Right cardiac atrium (tissue), 5 donors: ENCODE data around the gene RIBC2. TPM values are rescaled to one million over a fixed set of nuclear protein-coding genes. Genes with fewer than 3 reads are reported as not detected.

Experiments used
- ATAC-seq, 2 donors: fragments of 200-7000 bp; cut with Tn5 transposase; one replicate each; pipeline versions ENCODE4 v1.8.0 to v1.9.1; 2020; ENCODE audit warnings: moderate library complexity in 2 of 2, mild to moderate bottlenecking in 1 of 2
- DNase-seq, 3 donors: peaks; one replicate each; pipeline ENCODE4 v3.0.0-alpha.2; 2020
- H3K27ac ChIP-seq: one replicate; pipeline ENCODE4 v1.5.1; 2013; ENCODE audit warnings: mild to moderate bottlenecking, low read length, control low read depth, moderate library complexity
- H3K27me3 ChIP-seq: one replicate; pipeline ENCODE4 v1.6.1; 2013; ENCODE audit not compliant: control insufficient read depth, insufficient read depth
- H3K4me1 ChIP-seq: one replicate; pipeline ENCODE4 v1.6.1; 2013; ENCODE audit warnings: low read length; ENCODE audit not compliant: control insufficient read depth, insufficient read depth
- H3K4me3 ChIP-seq: one replicate; pipeline ENCODE4 v1.5.1; 2013; ENCODE audit warnings: low read length, control low read depth
- H3K9me3 ChIP-seq: one replicate; pipeline ENCODE4 v1.6.1; 2013; ENCODE audit warnings: low read length; ENCODE audit not compliant: control insufficient read depth
- WGBS: extraction: QIAGEN DNeasy Blood & Tissue Kit; methylation state at CpG from one replicate; pipeline ENCODE4 v1.1.7; 2013; 5-methylcytosine and 5-hydroxymethylcytosine counted together
- intact Hi-C, 4 donors: fragments of 100-400 bp; cut with DNase I; formaldehyde crosslinking; loops; one replicate each; pipeline versions ENCODE4 v1.11.0 to v1.14.0; 2022 to 2023
- polyA plus RNA-seq: library from polyadenylated mRNA; stranded (reverse); fragments of 200-250 nt; gene quantifications from one replicate; pipeline ENCODE4 v1.2.3, GENCODE V29; 2013
- total RNA-seq, 4 donors: library from RNA; stranded (reverse); fragmentation: NEBNext Ultra II Directional; extraction: Animal tissue kit (Norgen Biotek cat#: 25700); gene quantifications; one replicate each; pipeline ENCODE4 v1.2.1, GENCODE V29; 2021
- donor health status: healthy with polysubstance abuse.
- donor health status: DM: no; HTN: yes; CAD: no.
- donor health status: DM: no; HTN: no; CAD: no.
- donor health status: DM: no; HTN: yes; CAD: no; lungs with severe emphysema.
- donor health status: DM: yes; HTN: yes; CAD: no.

RIBC2 gene
- total and polyA plus RNA-seq, 5 donors, result 0.16 to 0.29 TPM; not detected in 3

- H3K27me3 ChIP-seq, result no peaks in the 10 kb centered on the region
- no peaks in the 10 kb centered on the region for H3K9me3 ChIP-seq
- H3K27ac ChIP-seq, result no peak overlapping the region
- H3K4me3 ChIP-seq, result no peak overlapping the region
- intact Hi-C loops, result no loop called here
- no peaks in the 10 kb centered on the region for H3K4me1 ChIP-seq
- DNase-seq, result no peak
- ATAC-seq, result no peak
- WGBS, result 61% methylated on average over 8 of the region's 8 CpGs
Observed at GRCh38 chr22:45475063-45475747, 61.7 kb downstream of the RIBC2 start.

GRCh38 chr22:45475851-45476514, 62.5 kb downstream of the RIBC2 start:
- WGBS, result 59% methylated on average over 15 of the region's 15 CpGs
- ATAC-seq, result peak; percentile 65 to 72
- no peaks in the 10 kb centered on the region for H3K9me3 ChIP-seq
- DNase-seq, result peak; percentile 64 to 80 (median 77)
- H3K27me3 ChIP-seq, result no peaks in the 10 kb centered on the region
- H3K4me3 ChIP-seq, result no peak overlapping the region
- H3K27ac ChIP-seq, result no peak overlapping the region
- intact Hi-C loops, result no loop called here
- H3K4me1 ChIP-seq, result no peaks in the 10 kb centered on the region

DNA sequence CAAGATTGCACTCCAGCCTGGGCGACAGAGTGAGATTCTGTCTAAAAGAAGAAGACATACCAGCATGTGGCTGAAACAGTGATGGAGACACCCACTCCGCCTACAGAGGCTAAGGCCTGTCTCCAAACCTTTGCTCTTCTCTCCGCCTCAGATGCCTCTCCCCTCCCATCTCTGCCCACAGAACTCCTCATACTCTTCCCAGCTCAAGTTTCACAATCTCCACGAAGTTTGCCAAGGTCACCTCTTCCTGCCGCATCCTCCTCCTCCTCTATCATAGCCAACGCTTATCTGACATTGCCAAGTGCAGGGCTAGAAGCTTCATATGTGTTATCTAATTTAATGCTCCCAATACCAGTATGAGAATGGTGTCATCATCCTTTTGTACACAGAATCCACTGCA, 63.3 kb downstream of the RIBC2 start:
- Histone ChIP-seq H3K4me3 (no peak overlapping the region), H3K9me3 (no peaks in the 10 kb centered on the region), H3K27ac (no peak overlapping the region), H3K27me3 (no peaks in the 10 kb centered on the region), H3K4me1 (no peaks in the 10 kb centered on the region)
- intact Hi-C loops, result no loop called here
- DNase-seq (no peak), ATAC-seq (no peak)
- 79% methylated on average over 6 of the region's 6 CpGs for WGBS

GRCh38 chr22:45477366-45478107, 64.0 kb downstream of the RIBC2 start:
- intact Hi-C loops, result no loop called here
- no peaks in the 10 kb centered on the region for H3K4me1 ChIP-seq

GRCh38 chr22:45478108-45478771, 64.7 kb downstream of the RIBC2 start:
- 70% methylated on average over 11 of the region's 11 CpGs for WGBS
- peak; percentile 48 to 51 for ATAC-seq
- intact Hi-C loops, result no loop called here
- H3K27me3 ChIP-seq, result no peaks in the 10 kb centered on the region
- no peak overlapping the region for H3K27ac ChIP-seq
- no peaks in the 10 kb centered on the region for H3K4me1 ChIP-seq
- no peak overlapping the region for H3K4me3 ChIP-seq
- H3K9me3 ChIP-seq, result no peaks in the 10 kb centered on the region
- no peak for DNase-seq

More at GRCh38 chr22:45477366-45478107, 64.0 kb downstream of the RIBC2 start:
- no peaks in the 10 kb centered on the region for H3K9me3 ChIP-seq
- peak; percentile 25 to 29 for ATAC-seq
- no peak for DNase-seq
- H3K4me3 ChIP-seq, result no peak overlapping the region
- 79% methylated on average over 7 of the region's 7 CpGs for WGBS
- H3K27me3 ChIP-seq, result no peaks in the 10 kb centered on the region
- H3K27ac ChIP-seq, result no peak overlapping the region

GRCh38 chr22:45480717-45481116, 67.2 kb downstream of the RIBC2 start:
- no peak overlapping the region for H3K4me3 ChIP-seq
- no peaks in the 10 kb centered on the region for H3K27me3 ChIP-seq
- intact Hi-C loops, result no loop called here
- 63% methylated on average over 3 of the region's 3 CpGs for WGBS
- no peaks in the 10 kb centered on the region for H3K4me1 ChIP-seq
- no peak for DNase-seq
- ATAC-seq, result no peak
- H3K27ac ChIP-seq, result no peak overlapping the region
- no peaks in the 10 kb centered on the region for H3K9me3 ChIP-seq

- Histone ChIP-seq H3K4me1 (no peaks in the 10 kb centered on the region), H3K27me3 (no peaks in the 10 kb centered on the region), H3K27ac (no peak overlapping the region), H3K4me3 (no peak overlapping the region), H3K9me3 (no peaks in the 10 kb centered on the region)
- no peak for ATAC-seq
- WGBS, result 73% methylated on average over 5 of the region's 5 CpGs
- no peak for DNase-seq
- intact Hi-C loops, result no loop called here
Observed at GRCh38 chr22:45481661-45482060, 68.2 kb downstream of the RIBC2 start.

Other genes with a start within 250 kb of the RIBC2 start
- 10 to 100 TPM; 15.3 to 24.8 (median 19.7) TPM for gene NUP50, start 249.8 kb upstream of the RIBC2 start, total RNA-seq
- gene NUP50, start 249.8 kb upstream of the RIBC2 start, polyA plus RNA-seq, result 5.8 TPM
- 10 to 100 TPM; 23.3 to 34.1 (median 25.6) TPM for gene KIAA0930, start 172.8 kb upstream of the RIBC2 start, total RNA-seq
- 14.8 TPM for gene KIAA0930, start 172.8 kb upstream of the RIBC2 start, polyA plus RNA-seq
- not detected for gene UPK3A, start 128.7 kb upstream of the RIBC2 start, total RNA-seq
- gene UPK3A, start 128.7 kb upstream of the RIBC2 start, polyA plus RNA-seq, result not detected
- gene FAM118A, start 103.8 kb upstream of the RIBC2 start, total RNA-seq, result 10 to 100 TPM; 26.5 to 31.8 (median 28.4) TPM
- 21.1 TPM for gene FAM118A, start 103.8 kb upstream of the RIBC2 start, polyA plus RNA-seq
- gene SMC1B, start 94 bp upstream of the RIBC2 start, total RNA-seq, result not detected
- gene SMC1B, start 94 bp upstream of the RIBC2 start, polyA plus RNA-seq, result not detected
- 100 to 1,000 TPM; 286 to 456 (median 397) TPM for gene FBLN1, start 89.2 kb downstream of the RIBC2 start, total RNA-seq
- 228 TPM for gene FBLN1, start 89.2 kb downstream of the RIBC2 start, polyA plus RNA-seq